Measurements from ENCODE around the gene IQGAP3.

IQGAP3 gene

DNA sequence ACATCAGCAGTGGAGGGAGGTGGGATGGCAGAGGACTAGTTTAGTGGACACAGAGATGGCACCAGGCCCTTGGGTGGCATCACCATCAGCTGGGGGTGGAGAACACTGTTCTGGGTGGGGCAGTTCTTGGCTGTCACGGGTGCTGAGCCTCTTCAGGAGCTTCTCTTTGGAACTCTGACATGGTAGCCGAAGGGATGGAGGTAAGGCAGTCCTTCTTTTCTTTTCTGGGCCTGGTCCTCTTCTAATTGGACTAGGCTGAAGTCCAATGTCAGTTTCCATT, 63.5 kb downstream of the IQGAP3 start:
- H3K4me3 ChIP-seq (ENCODE audit: low read length), result no peak overlapping the region; the same call in 1 of the 2 replicates
- TF ChIP-seq ZNF274 (IDR thresholded peaks at IDR 0.05; ENCODE audit: low read depth, low read length), result no peak

DNA sequence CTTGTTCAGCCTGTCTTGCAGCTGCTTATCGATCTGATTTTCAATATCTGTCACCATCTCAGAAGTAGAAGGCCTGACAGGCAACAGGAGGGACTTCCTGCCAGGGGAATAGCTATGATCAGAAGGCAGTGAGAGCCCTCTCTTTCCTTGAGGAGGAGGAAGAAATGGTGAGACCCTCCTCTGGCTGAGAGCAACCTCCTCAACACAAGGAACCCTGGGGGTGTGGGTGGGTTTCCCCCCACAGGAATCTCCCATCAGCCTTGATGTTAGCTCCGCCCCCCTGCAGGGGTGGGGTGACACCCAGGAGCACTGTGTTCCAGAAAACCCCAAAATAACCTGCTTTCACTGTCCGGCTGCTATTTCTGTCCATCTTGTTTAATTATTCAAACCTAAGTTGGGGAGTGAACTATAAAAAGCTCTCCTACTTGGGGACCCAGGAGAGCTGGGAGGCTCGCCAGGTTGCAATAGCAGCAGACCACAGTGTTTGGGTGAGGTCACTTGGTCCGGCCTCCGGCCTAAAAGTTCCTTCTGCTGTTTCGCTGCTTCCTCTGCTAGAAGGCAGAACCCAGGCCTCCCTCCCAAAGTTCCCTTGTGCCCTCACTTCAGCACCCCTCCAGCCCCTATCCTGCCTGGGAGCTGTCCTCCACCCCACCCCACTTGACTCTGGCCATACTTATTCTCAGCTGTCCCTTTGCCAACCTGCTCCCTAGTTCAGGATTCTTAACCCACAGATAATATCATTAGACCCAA, 64.0 kb downstream of the IQGAP3 start:
- TF ChIP-seq ZNF274 (IDR thresholded peaks at IDR 0.05; ENCODE audit: low read depth, low read length), result no peak
- H3K4me3 ChIP-seq (ENCODE audit: low read length), result peak overlapping the region; percentile 39; the same call in 1 of the 2 replicates

DNA sequence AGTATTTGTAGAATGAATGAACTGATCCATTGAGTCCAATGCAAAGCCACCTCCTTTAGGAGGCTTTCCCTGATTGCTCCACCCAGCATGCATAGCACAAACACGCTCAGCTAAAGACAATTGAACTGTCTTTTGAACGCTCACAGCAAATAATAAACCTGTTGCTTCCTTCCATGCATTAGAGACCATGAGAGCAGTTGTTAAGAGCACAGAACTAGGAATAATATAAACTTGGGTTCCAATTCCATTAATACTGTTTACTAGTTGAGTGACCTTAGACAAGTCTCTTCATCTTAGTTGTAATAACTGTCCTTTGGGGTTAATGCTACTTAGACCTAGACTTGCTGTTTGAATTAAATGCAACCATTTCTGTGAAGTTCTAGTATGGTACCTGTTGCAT, 65.9 kb downstream of the IQGAP3 start:
- H3K4me3 ChIP-seq (ENCODE audit: low read length), result no peak overlapping the region
- TF ChIP-seq ZNF274 (IDR thresholded peaks at IDR 0.05; ENCODE audit: low read depth, low read length), result no peak

DNA sequence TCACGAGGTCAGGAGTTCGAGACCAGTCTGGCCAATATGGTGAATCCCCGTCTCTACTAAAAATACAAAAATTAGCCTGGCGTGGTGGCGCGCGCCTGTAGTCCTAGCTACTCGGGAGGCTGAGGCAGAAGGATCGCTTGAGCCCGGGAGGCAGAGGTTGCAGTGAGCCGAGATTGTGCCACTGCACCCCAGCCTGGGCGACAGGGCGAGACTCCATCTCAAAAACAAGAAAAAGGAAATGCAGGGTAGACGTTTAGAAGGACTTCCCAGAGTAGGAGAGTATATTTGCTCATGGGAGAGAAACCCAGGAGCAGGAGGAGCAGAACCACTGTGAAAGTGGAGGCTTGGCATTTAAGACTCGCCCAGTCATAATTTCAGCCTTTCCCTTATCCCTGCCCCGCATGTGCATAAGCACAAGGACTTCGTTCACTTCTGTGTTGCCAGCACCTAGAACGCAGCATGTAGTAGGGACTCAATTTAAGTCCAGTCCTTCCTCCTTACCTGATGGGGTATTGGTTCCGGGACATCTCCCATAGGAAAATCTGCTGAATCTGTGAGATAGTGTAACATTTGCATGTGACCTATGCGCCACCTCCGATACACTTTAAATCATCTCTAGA, 66.6 kb downstream of the IQGAP3 start:
- H3K4me3 ChIP-seq (ENCODE audit: low read length), result peak overlapping the region; percentile 24; the same call in 1 of the 2 replicates
- no peak for TF ChIP-seq ZNF274 (IDR thresholded peaks at IDR 0.05; ENCODE audit: low read depth, low read length)

DNA sequence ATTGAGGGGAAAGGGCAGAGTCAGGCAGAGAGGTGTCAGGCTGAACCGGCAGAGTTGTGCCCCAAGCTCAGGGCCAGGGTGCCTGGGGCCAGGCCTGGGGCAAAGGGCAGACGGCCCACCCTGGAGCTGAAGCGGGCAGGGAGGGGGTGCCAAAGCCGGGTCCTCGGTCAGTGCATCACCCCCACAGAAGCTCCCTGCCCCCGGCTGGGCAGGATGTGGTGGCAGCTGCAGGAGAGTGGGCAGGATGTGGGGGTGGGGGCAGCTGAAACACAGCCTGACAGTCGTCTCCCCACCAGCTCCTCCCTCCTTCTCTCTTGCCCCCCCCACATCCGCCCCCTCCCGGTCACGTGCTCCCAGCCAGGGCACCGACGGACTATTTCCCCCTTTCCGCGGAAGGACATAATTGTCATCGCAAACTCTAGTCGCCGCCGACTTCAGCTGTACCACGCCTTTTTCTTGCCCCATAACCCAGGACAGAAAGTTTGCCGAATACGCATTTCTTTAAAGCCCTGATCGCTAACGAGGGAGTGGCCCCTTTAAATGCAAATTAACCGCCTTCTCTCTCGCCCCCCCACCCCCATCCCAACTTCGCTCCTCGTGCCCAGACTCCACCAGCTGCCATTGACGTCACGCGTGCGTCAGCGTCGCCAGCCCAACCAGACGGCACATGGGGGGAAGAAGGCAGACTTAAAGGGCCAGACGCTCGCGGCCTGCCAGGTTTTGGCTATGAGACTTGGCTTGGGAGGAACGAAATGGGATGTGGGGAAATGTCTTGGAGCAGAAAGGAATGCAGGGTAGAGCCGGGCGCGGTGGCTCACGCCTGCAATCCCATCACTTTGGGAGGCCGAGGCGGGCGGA, 67.3 kb downstream of the IQGAP3 start:
- peak overlapping the region; percentile 37; the same call in 1 of the 2 replicates for H3K4me3 ChIP-seq (ENCODE audit: low read length)
- TF ChIP-seq ZNF274 (IDR thresholded peaks at IDR 0.05; ENCODE audit: low read depth, low read length), result no peak

DNA sequence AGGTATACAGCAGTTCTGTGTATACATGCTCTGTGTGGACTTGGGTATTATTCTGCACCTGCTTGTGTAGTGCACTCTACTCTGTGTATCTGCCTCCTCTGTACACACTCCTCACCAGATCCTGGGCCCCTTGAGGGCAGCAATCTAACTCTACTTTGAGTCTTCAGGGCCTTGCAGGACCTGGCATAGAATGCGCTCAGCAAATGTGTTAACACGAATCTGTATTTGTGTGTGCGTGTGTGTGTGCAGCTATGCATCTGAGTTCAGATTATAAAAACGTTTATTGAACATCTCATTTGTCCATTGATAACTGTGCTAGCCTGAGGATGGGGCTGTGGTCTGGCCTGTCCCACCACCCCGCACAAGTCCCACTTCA, 67.9 kb downstream of the IQGAP3 start:
- H3K4me3 ChIP-seq (ENCODE audit: low read length), result peak overlapping the region; percentile 37; the same call in 1 of the 2 replicates
- no peak for TF ChIP-seq ZNF274 (IDR thresholded peaks at IDR 0.05; ENCODE audit: low read depth, low read length)

DNA sequence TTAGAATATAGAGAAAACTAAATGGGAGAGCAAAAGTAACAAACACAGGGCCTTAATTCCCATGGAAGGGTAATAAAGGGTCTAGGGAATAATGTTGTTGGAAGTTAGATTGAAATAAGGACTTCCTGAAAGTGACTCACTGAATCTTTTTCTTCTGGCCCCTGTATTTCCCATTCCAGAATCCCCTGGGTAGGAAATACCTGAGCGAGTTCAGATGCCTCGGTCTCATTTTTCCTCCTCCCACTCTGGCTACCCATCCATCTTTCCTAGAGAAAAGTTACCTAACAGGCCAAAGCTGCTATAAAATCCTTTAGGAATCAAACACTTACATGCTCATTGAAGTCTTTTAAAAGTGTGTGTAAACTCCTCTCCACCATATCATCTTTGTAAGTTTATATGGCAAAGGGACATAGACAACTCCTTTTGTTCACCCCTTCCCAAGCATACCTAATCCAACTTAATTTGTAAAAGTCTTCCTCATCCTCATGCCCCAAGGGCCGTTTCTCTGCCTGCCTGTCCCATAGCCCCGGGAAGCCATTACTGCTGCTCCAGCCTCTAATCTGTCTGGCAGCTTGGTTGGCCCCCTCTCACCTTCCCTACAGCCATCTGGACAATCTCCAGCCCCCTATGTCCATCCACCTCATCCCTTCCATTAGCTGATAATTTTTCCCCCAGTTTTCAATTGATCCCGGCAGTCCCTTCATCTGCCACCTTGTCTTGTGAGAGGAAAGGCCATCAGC, 68.5 kb downstream of the IQGAP3 start:
- no peak for TF ChIP-seq ZNF274 (IDR thresholded peaks at IDR 0.05; ENCODE audit: low read depth, low read length)
- no peak overlapping the region for H3K4me3 ChIP-seq (ENCODE audit: low read length)

DNA sequence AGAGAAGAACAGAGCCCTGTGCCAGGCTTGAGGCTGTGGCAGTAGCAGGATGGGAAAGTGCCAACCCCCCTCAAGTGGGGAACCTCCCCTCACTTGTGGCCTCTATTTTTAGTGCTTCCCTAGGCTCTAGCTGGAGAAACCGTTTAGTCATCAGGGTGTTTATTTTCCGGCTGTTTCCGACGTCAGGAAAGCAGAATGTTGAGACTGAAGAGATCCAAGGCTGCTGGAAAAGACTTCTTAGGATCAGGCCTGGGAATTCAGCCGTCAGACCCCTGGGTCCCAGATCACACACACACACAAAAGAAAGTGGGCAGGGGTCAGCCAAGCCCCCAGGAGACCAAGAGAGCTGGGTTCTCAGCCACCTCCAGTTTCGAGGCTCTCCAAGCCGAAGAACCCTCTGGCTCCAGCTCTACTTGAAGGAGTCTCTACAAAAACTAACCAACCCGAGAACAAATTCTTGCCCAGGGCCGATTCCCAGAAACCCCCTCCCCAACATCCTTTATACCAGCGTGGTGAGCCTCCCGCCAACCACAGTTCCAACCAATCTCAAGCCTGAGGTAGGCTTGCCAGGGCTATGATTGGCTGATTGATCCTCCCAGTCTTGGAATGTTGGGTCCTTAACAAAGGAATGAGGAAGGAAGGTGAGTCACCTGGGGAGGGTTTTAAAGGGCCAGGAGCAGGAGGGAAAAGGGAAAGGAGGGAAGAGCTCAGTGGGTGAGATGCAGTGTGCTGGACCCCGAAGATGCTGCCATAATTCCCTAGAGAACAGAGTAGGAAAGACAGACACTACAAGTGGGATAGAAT, 69.3 kb downstream of the IQGAP3 start:
- no peak overlapping the region for H3K4me3 ChIP-seq (ENCODE audit: low read length)
- TF ChIP-seq ZNF274 (IDR thresholded peaks at IDR 0.05; ENCODE audit: low read depth, low read length), result no peak

DNA sequence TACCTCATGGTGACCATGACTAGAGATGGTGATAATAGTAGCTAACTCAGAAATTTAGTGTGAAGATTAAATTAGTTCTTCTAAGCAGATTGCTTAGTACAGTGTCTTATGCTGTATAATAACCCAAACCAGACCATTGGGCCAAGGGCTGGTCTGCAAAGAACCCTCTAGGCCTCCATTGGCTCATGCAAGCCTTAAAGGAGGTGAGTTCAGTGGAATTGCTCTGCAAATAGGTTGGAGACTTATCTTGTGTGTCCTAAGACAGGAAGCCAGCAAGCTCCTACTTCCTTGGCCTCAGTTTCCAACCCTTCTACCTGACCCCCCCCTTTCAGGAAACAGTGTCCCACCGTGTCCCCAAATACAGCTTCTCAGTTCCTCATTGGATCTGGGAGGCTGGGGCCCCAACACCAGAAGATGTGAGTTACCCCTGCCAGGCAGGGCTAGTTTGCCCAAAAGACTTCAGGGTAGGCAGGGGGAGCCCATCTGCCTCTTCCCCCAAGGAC, 69.9 kb downstream of the IQGAP3 start:
- no peak for TF ChIP-seq ZNF274 (IDR thresholded peaks at IDR 0.05; ENCODE audit: low read depth, low read length)
- no peak overlapping the region for H3K4me3 ChIP-seq (ENCODE audit: low read length)

DNA sequence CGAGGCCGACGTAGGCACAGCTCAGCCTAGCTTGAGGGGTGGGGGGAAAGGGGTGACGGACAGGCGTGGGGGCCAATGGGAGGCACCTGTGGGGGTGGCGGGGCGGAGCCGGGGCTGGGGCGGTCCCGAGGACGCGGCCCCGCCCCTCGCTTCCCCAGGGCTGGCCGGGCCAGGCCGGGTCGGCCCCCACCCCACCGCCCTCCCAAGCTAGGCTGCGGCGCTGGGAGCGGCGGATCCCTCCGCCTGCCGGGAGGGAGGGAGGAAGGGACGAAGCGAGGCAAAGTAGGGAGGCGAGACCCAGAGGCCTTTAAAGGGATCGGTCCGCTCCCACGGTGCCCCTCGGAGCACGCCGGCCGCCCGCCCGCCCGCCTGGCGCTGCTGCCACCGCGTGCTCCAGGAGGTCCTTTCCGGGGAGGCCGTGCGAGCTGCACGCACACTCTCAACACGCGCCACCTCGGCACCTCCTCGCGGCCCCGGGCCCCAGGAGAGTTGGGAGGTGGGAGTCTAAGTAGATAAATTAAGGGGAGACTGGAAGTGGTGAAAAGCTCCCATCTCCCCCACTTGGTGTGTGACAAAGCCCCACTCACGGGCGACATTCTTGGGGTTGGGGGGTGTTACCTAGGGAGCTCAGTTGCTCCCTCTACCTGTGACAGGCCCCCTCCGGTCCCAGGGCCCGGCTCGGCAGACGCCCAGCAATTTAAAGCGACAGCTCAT, 71.4 kb downstream of the IQGAP3 start:
- TF ChIP-seq ZNF274 (IDR thresholded peaks at IDR 0.05; ENCODE audit: low read depth, low read length), result no peak
- peak overlapping the region; percentile 92; the same call in 1 of the 2 replicates for H3K4me3 ChIP-seq (ENCODE audit: low read length)

DNA sequence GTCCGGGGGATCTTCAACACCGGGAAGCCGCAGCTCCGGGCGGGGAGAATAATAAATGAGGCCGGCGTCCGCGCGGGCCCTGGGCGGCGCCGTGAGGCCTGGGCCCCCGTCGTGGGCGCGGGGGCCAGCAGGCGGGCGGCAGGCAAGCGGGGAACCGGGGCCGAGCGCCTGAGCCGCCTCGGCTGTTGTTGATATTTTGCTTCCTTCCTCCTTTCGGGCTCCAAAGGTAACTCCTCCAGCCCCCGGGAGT, 71.9 kb downstream of the IQGAP3 start, which contains the start of gene MEF2D:
MEF2D (minus strand) TSS at position 233 of the 250 bp plus-strand sequence. CDS start 17,483 bp downstream, outside the sequence.
- H3K4me3 ChIP-seq (ENCODE audit: low read length), result peak within 1 kb of the TSS; percentile 92
- no peak for TF ChIP-seq ZNF274 (IDR thresholded peaks at IDR 0.05; ENCODE audit: low read depth, low read length)

DNA sequence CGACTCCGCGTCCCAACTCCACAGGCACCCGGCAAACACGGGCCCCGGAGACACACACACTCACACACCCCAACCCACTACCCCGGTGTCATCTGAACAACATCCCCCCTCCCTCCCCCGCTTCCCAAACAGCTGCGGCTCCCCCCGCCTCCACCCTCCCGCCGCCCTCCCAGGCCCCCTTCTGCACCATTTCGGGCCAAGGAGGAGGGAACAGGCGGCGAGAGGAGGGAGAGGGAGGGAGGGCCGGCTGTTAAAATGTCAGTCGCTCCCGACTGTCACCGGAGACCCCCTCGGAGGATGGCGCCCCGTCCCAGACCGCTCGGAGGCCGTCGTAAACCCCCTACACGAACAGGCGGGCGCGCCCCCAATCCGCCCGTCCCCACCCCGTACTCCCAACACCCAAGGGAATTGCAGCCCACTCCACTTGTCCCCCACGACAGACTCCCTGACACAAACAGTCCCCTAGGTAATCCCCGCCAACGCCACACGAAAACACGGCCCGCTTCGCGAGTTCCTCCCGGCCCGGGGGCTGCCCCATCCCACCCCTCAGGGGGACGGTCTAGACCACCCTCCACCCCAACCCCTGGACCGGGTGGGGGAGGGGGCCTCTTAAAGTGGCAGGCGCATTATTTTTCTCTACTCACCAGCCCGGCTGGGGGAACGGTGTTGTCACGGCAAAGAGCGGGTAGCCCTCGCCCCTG, 72.4 kb downstream of the IQGAP3 start:
- TF ChIP-seq ZNF274 (IDR thresholded peaks at IDR 0.05; ENCODE audit: low read depth, low read length), result no peak
- peak overlapping the region; percentile 92 for H3K4me3 ChIP-seq (ENCODE audit: low read length)

All from GM08714 (cell line).